A549 (cell line): Measurements from ENCODE around the gene S100A4. TPM values are rescaled to one million over a fixed set of nuclear protein-coding genes. Genes with fewer than 3 reads are reported as not detected.

Source experiments
- RAD21 ChIP-seq, 2 experiments: fragments of >200 bp in 1 of 2; sonication (Bioruptor Twin) in 1 of 2; formaldehyde crosslinking in 1 of 2; IDR thresholded peaks in 1 of 2; conservative IDR thresholded peaks in 1 of 2; 2 replicates in 1 of 2; 3 replicates in 1 of 2; pipeline ENCODE4 v1.6.1; 2012 to 2018; ENCODE audit warnings: inconsistent platforms in 1 of 2
- polyA plus RNA-seq, 4 experiments: library from polyadenylated mRNA; depleted of rRNA in 3 of 4; stranded (reverse); fragments of >200 nt; fragmentation: RNase III in 1 of 4; extraction: RNeasy Plus Mini Kit Qiagen cat#74134 plus additional on column Dnase treatment in 1 of 4; gene quantifications; 2 replicates in 3 of 4; 3 replicates in 1 of 4; pipeline ENCODE4 v1.2.3, GENCODE V29; 2011 to 2017
- TF ChIP-seq, protein P1 (sequence below): fragments of >200 bp; sonication (Bioruptor Twin); formaldehyde crosslinking; IDR thresholded peaks from 3 replicates; pipeline ENCODE4 v1.6.1; 2016

The S100A4 gene
- polyA plus RNA-seq, 2 of the 4 experiments (the other 2 are of a cell fraction): 590 to 2,584 TPM

DNA sequence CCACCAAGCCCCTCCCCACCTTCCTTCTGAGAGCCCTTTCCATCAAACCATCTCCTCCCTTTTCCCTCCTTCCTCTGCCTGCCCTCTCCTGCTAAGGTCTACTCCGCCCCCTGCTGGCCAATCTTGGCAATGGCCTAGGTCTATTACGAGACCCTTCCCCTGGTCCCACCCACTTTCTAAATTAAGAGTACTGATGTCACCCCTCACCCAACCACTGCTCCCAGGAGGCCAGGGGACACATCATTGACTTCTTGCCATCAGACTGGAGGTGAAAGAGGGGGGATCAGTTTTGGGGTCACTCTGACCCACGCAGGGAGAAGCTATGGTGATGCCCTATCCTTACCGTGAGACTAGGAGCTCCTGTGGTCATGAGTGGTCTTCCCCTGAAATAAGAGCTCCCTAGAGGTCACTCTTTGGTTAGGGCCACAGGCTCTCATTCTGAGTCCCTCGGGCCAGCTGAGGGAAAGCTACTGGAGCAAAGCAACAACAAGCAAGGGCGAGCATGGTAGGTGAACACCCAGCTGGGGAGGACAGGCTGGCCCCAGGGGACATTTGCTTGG is 50.5 kb downstream of the S100A4 start (continued):
- TF ChIP-seq, protein P1, sequence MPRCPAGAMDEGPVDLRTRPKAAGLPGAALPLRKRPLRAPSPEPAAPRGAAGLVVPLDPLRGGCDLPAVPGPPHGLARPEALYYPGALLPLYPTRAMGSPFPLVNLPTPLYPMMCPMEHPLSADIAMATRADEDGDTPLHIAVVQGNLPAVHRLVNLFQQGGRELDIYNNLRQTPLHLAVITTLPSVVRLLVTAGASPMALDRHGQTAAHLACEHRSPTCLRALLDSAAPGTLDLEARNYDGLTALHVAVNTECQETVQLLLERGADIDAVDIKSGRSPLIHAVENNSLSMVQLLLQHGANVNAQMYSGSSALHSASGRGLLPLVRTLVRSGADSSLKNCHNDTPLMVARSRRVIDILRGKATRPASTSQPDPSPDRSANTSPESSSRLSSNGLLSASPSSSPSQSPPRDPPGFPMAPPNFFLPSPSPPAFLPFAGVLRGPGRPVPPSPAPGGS: no peak
- TF ChIP-seq RAD21 (conservative IDR thresholded peaks at IDR 0.05 in 1 of 2, IDR thresholded peaks at IDR 0.05 in 1 of 2): peak; percentile 93 to 94

Other genes starting within 250 kb of the S100A4 start
- not detected in 2 replicates for gene PGLYRP3, start 232.9 kb downstream of the S100A4 start, polyA plus RNA-seq (2011; rRNA removed)
- not detected in 3 replicates for gene PGLYRP3, start 232.9 kb downstream of the S100A4 start, polyA plus RNA-seq (2017; fragmentation: RNase III; extraction: RNeasy Plus Mini Kit Qiagen cat#74134 plus additional on column Dnase treatment)
- not detected in 2 replicates for gene PGLYRP4, start 197.0 kb downstream of the S100A4 start, polyA plus RNA-seq (2011; rRNA removed)
- gene PGLYRP4, start 197.0 kb downstream of the S100A4 start, polyA plus RNA-seq (2017; fragmentation: RNase III; extraction: RNeasy Plus Mini Kit Qiagen cat#74134 plus additional on column Dnase treatment): not detected in 3 replicates
- 0.86 and 0.90 TPM in 2 replicates for gene S100A9, start 188.0 kb downstream of the S100A4 start, polyA plus RNA-seq (2011; rRNA removed)
- 1.7 to 4.6 TPM (median 3.1 TPM) in 3 replicates for gene S100A9, start 188.0 kb downstream of the S100A4 start, polyA plus RNA-seq (2017; fragmentation: RNase III; extraction: RNeasy Plus Mini Kit Qiagen cat#74134 plus additional on column Dnase treatment)
- not detected in 2 replicates for gene S100A12, start 170.2 kb downstream of the S100A4 start, polyA plus RNA-seq (2011; rRNA removed)
- not detected in 3 replicates for gene S100A12, start 170.2 kb downstream of the S100A4 start, polyA plus RNA-seq (2017; fragmentation: RNase III; extraction: RNeasy Plus Mini Kit Qiagen cat#74134 plus additional on column Dnase treatment)
- not detected in 2 replicates for gene S100A8, start 154.7 kb downstream of the S100A4 start, polyA plus RNA-seq (2011; rRNA removed)
- not detected in 3 replicates for gene S100A8, start 154.7 kb downstream of the S100A4 start, polyA plus RNA-seq (2017; fragmentation: RNase III; extraction: RNeasy Plus Mini Kit Qiagen cat#74134 plus additional on column Dnase treatment)
- not detected in 2 replicates for gene S100A7A, start 129.3 kb downstream of the S100A4 start, polyA plus RNA-seq (2011; rRNA removed)
- gene S100A7A, start 129.3 kb downstream of the S100A4 start, polyA plus RNA-seq (2017; fragmentation: RNase III; extraction: RNeasy Plus Mini Kit Qiagen cat#74134 plus additional on column Dnase treatment): not detected in 3 replicates
- gene S100A7, start 85.2 kb downstream of the S100A4 start, polyA plus RNA-seq (2011; rRNA removed): not detected in 2 replicates
- gene S100A7, start 85.2 kb downstream of the S100A4 start, polyA plus RNA-seq (2017; fragmentation: RNase III; extraction: RNeasy Plus Mini Kit Qiagen cat#74134 plus additional on column Dnase treatment): not detected in 3 replicates
- gene S100A6, start 9.8 kb downstream of the S100A4 start, polyA plus RNA-seq (2011; rRNA removed): 898 and 1,226 TPM in 2 replicates
- 2,810 to 4,567 TPM (median 3,552 TPM) in 3 replicates for gene S100A6, start 9.8 kb downstream of the S100A4 start, polyA plus RNA-seq (2017; fragmentation: RNase III; extraction: RNeasy Plus Mini Kit Qiagen cat#74134 plus additional on column Dnase treatment)
- 0.48 and 0.68 TPM in 2 replicates for gene S100A5, start 4.9 kb downstream of the S100A4 start, polyA plus RNA-seq (2011; rRNA removed)
- 0.17 to 0.57 TPM (median 0.45 TPM) in 3 replicates for gene S100A5, start 4.9 kb downstream of the S100A4 start, polyA plus RNA-seq (2017; fragmentation: RNase III; extraction: RNeasy Plus Mini Kit Qiagen cat#74134 plus additional on column Dnase treatment)
- 25.0 and 25.4 TPM in 2 replicates for gene S100A3, start 3.5 kb upstream of the S100A4 start, polyA plus RNA-seq (2011; rRNA removed)
- gene S100A3, start 3.5 kb upstream of the S100A4 start, polyA plus RNA-seq (2017; fragmentation: RNase III; extraction: RNeasy Plus Mini Kit Qiagen cat#74134 plus additional on column Dnase treatment): 71.1 to 88.9 TPM (median 74.0 TPM) in 3 replicates
- gene S100A2, start 20.0 kb upstream of the S100A4 start, polyA plus RNA-seq (2011; rRNA removed): 5.1 and 6.0 TPM in 2 replicates
- gene S100A2, start 20.0 kb upstream of the S100A4 start, polyA plus RNA-seq (2017; fragmentation: RNase III; extraction: RNeasy Plus Mini Kit Qiagen cat#74134 plus additional on column Dnase treatment): 13.4 to 19.5 TPM (median 15.9 TPM) in 3 replicates
- gene S100A16, start 67.3 kb upstream of the S100A4 start, polyA plus RNA-seq (2011; rRNA removed): 270 and 294 TPM in 2 replicates
- 259 to 298 TPM (median 290 TPM) in 3 replicates for gene S100A16, start 67.3 kb upstream of the S100A4 start, polyA plus RNA-seq (2017; fragmentation: RNase III; extraction: RNeasy Plus Mini Kit Qiagen cat#74134 plus additional on column Dnase treatment)
- gene S100A14, start 70.5 kb upstream of the S100A4 start, polyA plus RNA-seq (2011; rRNA removed): 0.21 and 0.65 TPM in 2 replicates
- 0.16 to 0.21 TPM (median 0.21 TPM) in 3 replicates for gene S100A14, start 70.5 kb upstream of the S100A4 start, polyA plus RNA-seq (2017; fragmentation: RNase III; extraction: RNeasy Plus Mini Kit Qiagen cat#74134 plus additional on column Dnase treatment)
- gene S100A13, start 81.7 kb upstream of the S100A4 start, polyA plus RNA-seq (2011; rRNA removed): 98.9 and 113 TPM in 2 replicates
- 107 to 146 TPM (median 129 TPM) in 3 replicates for gene S100A13, start 81.7 kb upstream of the S100A4 start, polyA plus RNA-seq (2017; fragmentation: RNase III; extraction: RNeasy Plus Mini Kit Qiagen cat#74134 plus additional on column Dnase treatment)
- gene S100A1, start 82.6 kb upstream of the S100A4 start, polyA plus RNA-seq (2011; rRNA removed): 0.52 and 0.59 TPM in 2 replicates
- gene S100A1, start 82.6 kb upstream of the S100A4 start, polyA plus RNA-seq (2017; fragmentation: RNase III; extraction: RNeasy Plus Mini Kit Qiagen cat#74134 plus additional on column Dnase treatment): 0.67 to 0.97 TPM (median 0.88 TPM) in 3 replicates
- 81.6 and 98.1 TPM in 2 replicates for gene CHTOP, start 88.3 kb upstream of the S100A4 start, polyA plus RNA-seq (2011; rRNA removed)
- 76.1 to 87.8 TPM (median 79.2 TPM) in 3 replicates for gene CHTOP, start 88.3 kb upstream of the S100A4 start, polyA plus RNA-seq (2017; fragmentation: RNase III; extraction: RNeasy Plus Mini Kit Qiagen cat#74134 plus additional on column Dnase treatment)
- 70.1 and 71.4 TPM in 2 replicates for gene SNAPIN, start 112.9 kb upstream of the S100A4 start, polyA plus RNA-seq (2011; rRNA removed)
- gene SNAPIN, start 112.9 kb upstream of the S100A4 start, polyA plus RNA-seq (2017; fragmentation: RNase III; extraction: RNeasy Plus Mini Kit Qiagen cat#74134 plus additional on column Dnase treatment): 46.6 to 52.6 TPM (median 50.5 TPM) in 3 replicates
- 285 and 339 TPM in 2 replicates for gene ILF2, start 125.2 kb upstream of the S100A4 start, polyA plus RNA-seq (2011; rRNA removed)
- gene ILF2, start 125.2 kb upstream of the S100A4 start, polyA plus RNA-seq (2017; fragmentation: RNase III; extraction: RNeasy Plus Mini Kit Qiagen cat#74134 plus additional on column Dnase treatment): 245 to 257 TPM (median 249 TPM) in 3 replicates
- gene NPR1, start 132.9 kb upstream of the S100A4 start, polyA plus RNA-seq (2011; rRNA removed): 0.34 and 0.39 TPM in 2 replicates
- gene NPR1, start 132.9 kb upstream of the S100A4 start, polyA plus RNA-seq (2017; fragmentation: RNase III; extraction: RNeasy Plus Mini Kit Qiagen cat#74134 plus additional on column Dnase treatment): 0.96 to 1.9 TPM (median 1.7 TPM) in 3 replicates
- 34.1 and 44.0 TPM in 2 replicates for gene INTS3, start 182.2 kb upstream of the S100A4 start, polyA plus RNA-seq (2011; rRNA removed)
- 21.5 to 25.1 TPM (median 23.5 TPM) in 3 replicates for gene INTS3, start 182.2 kb upstream of the S100A4 start, polyA plus RNA-seq (2017; fragmentation: RNase III; extraction: RNeasy Plus Mini Kit Qiagen cat#74134 plus additional on column Dnase treatment)
- gene SLC27A3, start 229.6 kb upstream of the S100A4 start, polyA plus RNA-seq (2011; rRNA removed): 1.3 TPM in 2 replicates
- gene SLC27A3, start 229.6 kb upstream of the S100A4 start, polyA plus RNA-seq (2017; fragmentation: RNase III; extraction: RNeasy Plus Mini Kit Qiagen cat#74134 plus additional on column Dnase treatment): 1.8 to 2.7 TPM (median 2.1 TPM) in 3 replicates